GM08714 (cell line): Measurements from ENCODE around the gene IGSF6.
"Not testable (repeated sequence)": the region's sequence is repeated elsewhere in the genome, so short reads cannot be mapped to it uniquely, and the experiment has no call there.

Source experiments
- H3K4me3 ChIP-seq: fragments of 200-500 bp; sonication (Bioruptor generic); 2 replicates; pipeline ENCODE4 v1.5.1; 2014; ENCODE audit warnings: mild to moderate bottlenecking, low read length, inconsistent platforms
- ZNF274 ChIP-seq: IDR thresholded peaks from 2 replicates; pipeline ENCODE4 v1.6.1; 2012; ENCODE audit warnings: mild to moderate bottlenecking, low read depth, low read length

The IGSF6 gene

GRCh38 chr16:21652453-21652852 is at the start of gene IGSF6:
TSS of gene IGSF6 (minus strand) at chr16:21652608. CDS start at chr16:21652598, 10 bp downstream.
- TF ChIP-seq ZNF274, result no peak
- H3K4me3 ChIP-seq, result no peak within 1 kb of the TSS

- TF ChIP-seq ZNF274, result no peak
Measured at GRCh38 chr16:21701271-21701670, 48.9 kb upstream of the IGSF6 start.

GRCh38 chr16:21698169-21699032 is 46.0 kb upstream of the IGSF6 start:
- TF ChIP-seq ZNF274, result no peak

More at GRCh38 chr16:21701271-21701670, 48.9 kb upstream of the IGSF6 start:
- H3K4me3 ChIP-seq, result no peak overlapping the region

GRCh38 chr16:21697032-21697431 is 44.6 kb upstream of the IGSF6 start:
- H3K4me3 ChIP-seq, result no peak overlapping the region
- no peak for TF ChIP-seq ZNF274

More at GRCh38 chr16:21698169-21699032, 46.0 kb upstream of the IGSF6 start:
- no peak overlapping the region for H3K4me3 ChIP-seq

- TF ChIP-seq ZNF274, result no peak
- H3K4me3 ChIP-seq, result no peak overlapping the region
Measured at GRCh38 chr16:21694609-21695008, 42.2 kb upstream of the IGSF6 start.

- H3K4me3 ChIP-seq, result not testable (repeated sequence)
Measured at GRCh38 chr16:21690967-21691366, 38.6 kb upstream of the IGSF6 start.

- no peak overlapping the region for H3K4me3 ChIP-seq
- TF ChIP-seq ZNF274, result no peak
Measured at GRCh38 chr16:21689107-21689506, 36.7 kb upstream of the IGSF6 start.

GRCh38 chr16:21685034-21685455 is 32.6 kb upstream of the IGSF6 start:
- no peak overlapping the region for H3K4me3 ChIP-seq
- TF ChIP-seq ZNF274, result no peak

- no peak for TF ChIP-seq ZNF274
- H3K4me3 ChIP-seq, result no peak overlapping the region
Measured at GRCh38 chr16:21684199-21684598, 31.8 kb upstream of the IGSF6 start.

GRCh38 chr16:21683184-21683583 is 30.8 kb upstream of the IGSF6 start:
- no peak overlapping the region for H3K4me3 ChIP-seq
- no peak for TF ChIP-seq ZNF274

- H3K4me3 ChIP-seq, result not testable (repeated sequence)
Measured at GRCh38 chr16:21680714-21681113, 28.3 kb upstream of the IGSF6 start.

GRCh38 chr16:21674456-21674855 is 22.0 kb upstream of the IGSF6 start:
- not testable (repeated sequence) for H3K4me3 ChIP-seq

GRCh38 chr16:21673469-21673868 is 21.1 kb upstream of the IGSF6 start:
- TF ChIP-seq ZNF274, result no peak
- H3K4me3 ChIP-seq, result no peak overlapping the region

GRCh38 chr16:21667575-21667974 is 15.2 kb upstream of the IGSF6 start:
- TF ChIP-seq ZNF274, result no peak
- H3K4me3 ChIP-seq, result no peak overlapping the region

- no peak for TF ChIP-seq ZNF274
- H3K4me3 ChIP-seq, result no peak overlapping the region
Measured at GRCh38 chr16:21666772-21667171, 14.4 kb upstream of the IGSF6 start.
